Measurements from ENCODE around the gene TMEM41A.

TMEM41A gene

DNA sequence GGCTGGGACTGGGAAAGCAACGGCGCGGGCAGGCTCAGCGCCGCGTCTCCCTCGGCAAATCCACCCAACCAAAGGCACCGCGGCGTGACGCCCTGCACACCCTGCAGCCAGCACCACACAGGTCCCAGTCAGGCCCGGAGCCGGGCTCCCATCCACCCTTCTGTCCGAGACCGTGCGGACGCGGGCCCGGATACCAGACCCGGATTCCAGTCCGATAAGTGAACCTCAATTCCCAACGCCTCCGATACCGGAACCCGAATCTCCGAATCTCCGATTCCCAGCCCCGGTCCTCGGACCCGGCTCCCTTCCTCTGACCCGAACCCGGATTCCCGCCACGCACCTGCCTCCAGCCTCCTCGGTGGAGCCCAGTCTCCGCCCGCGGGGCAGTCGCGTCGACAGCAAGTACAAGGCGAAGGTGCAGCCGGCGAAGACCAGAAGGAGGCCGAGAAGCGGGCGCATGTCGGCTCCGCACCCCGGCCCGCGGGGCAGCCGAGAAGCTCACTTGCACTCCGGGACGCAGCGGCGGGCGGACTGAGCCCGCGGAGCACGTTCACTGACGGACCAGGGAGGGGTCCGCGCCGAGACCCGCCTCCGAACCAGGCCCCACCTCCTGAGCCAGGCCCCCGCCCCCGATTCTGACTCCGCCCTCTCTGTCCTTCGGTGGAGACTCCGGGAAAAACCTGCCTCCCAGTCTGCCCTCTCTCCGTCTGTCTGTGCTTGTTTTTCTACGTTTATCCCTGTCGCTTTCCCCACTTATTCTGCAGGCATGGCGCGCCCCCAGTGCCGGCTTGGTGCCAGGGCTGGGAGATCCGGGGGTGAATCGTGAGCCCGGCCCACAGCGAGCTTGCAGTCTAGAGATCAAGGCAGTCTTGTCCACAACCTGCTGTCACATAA lies at the start of gene TMEM41A:
Gene TMEM41A (minus strand): TSS at position 533 of the 894 bp plus-strand sequence. CDS start 74 bp downstream, at position 459.
- peak; percentile 60 to 95 (median 89) for DNase-seq

DNA sequence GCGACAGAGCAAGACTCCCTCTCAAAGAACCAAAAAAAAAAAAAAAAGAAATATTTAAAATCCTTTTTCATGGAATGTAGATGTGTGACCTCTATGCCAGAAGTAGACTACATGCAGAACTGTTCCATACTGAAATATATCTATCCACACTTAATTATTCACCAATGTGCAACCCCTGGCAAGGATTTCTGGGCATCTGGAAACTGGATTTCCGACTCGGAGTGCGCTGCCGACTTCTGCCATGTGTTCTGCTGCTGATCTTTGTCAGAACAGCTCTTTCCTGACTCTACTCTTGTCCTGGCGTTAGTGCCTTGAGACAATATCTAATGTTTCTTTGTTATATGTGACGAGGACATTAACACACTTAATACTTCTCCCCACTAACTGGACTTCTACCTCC lies 41.9 kb upstream of the TMEM41A start:
- DNase-seq, result no peak

DNA sequence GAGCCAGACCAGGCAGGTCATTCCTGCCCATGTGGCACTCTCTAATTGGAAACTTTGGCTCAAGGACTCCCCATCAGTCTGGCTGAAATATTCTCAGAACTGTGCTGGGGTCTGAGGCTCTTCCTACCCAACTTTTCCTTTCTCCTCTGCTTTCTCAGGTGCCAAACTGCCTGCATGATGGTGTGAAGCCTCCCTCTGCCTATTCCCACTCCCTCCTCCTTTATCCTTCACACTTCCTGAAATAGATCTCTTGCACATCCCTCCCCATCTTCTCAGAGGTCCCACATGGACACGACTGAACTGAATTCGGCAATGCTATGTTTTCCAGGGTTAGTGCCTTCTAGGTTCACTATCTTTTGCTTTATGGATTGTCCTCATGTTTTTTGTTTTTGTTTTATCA lies 41.1 kb upstream of the TMEM41A start:
- no peak for DNase-seq

DNA sequence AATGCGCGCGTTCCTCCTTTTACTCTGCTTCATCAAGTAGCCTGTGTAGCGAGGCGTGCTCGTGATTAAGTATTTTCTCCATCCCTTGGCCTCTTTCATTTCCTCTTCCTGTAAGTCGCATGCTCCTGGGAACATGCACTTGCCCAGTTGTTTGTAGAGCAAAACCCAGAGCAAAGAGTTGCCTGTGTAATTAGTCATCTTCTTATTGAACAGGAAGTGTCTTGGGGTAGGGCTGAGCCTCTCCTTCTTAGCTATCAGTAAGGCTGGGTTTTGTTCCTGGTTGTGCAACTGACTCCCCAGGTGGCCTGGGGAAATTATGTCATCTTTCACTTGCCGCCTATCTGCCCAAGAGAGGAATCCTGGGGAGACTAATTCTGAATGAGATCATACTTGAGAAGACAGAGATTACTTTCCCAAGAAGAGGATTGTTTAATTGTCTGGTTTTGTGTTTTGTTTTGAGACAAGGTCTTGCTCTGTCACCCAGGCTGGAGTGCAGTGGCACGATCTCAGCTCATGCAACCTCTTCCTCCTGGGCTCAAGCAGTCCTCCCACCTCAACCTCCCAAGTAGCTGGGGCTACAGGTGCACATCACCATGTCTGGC lies 38.6 kb upstream of the TMEM41A start:
- DNase-seq, result peak in 3 of 51 donors; percentile 2 to 10 (median 7)

DNA sequence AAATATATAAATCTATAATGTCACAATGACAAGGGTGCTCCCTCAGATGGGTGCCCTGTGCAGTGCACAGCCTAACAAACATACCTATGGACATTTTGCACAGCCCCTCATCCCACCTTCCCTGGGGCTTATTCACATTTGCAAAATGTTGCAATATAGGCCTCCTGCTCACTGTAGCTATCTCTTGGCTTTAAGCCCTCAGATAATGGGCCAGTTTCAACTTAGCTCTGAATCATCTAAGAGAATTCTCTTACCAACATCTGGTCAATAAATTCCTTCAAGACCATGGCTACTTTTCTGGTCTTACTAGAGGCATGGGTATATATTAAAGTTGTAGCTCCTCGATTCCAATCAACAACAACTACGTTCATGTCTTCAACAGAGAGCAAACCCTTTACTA lies 35.7 kb upstream of the TMEM41A start:
- no peak for DNase-seq

DNA sequence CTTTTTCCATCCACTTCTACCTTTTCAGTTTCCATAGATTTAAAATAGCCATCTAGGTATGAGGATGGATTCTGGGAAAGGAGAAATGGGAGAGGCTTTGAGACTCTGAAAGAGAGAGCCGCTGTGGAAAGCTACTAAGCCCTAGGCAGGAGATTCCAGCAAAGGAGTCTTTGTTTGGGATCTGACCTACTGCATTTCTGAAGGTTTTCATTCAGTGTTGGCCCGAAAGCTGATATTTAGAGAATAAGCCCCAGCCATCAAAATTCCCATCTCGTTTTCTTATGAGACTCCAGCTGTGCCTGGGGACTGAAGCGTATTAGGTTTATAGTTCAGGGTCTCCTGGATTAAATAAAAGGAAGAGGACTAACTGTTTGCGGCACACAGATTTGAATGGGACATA lies 34.1 kb upstream of the TMEM41A start:
- DNase-seq, result peak in 3 of 51 donors; percentile 3 to 52 (median 7)

GRCh38 chr3:185530856-185531255 lies 32.0 kb upstream of the TMEM41A start:
- DNase-seq, result no peak

DNA sequence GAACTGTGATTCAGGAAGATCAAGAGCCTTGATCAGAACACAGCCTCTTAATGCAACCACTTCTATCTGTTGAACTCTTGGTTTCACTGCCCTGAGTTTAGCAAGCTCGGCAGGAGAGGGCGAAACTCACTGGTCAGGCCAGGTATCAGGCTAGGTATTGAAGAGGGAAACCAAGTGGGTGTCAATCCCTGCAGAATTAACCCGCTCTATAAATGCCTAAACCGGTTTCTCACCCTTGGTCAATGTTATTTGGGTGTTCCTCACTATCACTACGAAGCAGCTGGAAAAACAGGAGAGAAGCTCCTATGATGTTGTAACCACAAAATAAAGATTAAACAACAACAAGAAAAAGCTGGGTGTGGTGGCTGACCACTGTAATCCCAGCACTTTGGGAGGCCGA lies 29.7 kb upstream of the TMEM41A start:
- no peak for DNase-seq

DNA sequence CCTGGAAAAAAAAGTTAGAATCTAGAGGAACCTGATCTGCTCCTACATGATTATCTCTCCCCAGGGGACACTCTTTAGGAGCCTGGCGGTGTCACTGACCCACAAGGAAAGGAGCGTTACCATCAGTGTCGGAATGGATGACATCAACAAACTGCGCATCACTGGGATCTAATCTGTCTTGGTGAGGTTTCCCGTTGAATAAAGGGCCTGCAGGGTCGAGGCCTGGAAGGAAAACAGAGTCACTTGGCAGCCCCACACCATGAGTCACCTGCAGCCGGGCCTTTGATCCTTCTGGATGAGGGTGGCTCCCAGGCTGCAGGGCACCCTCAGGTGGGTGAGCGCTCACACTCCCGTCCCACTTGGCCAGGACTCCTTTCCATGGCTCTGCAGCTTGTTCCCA lies 28.5 kb upstream of the TMEM41A start:
- no peak for DNase-seq

DNA sequence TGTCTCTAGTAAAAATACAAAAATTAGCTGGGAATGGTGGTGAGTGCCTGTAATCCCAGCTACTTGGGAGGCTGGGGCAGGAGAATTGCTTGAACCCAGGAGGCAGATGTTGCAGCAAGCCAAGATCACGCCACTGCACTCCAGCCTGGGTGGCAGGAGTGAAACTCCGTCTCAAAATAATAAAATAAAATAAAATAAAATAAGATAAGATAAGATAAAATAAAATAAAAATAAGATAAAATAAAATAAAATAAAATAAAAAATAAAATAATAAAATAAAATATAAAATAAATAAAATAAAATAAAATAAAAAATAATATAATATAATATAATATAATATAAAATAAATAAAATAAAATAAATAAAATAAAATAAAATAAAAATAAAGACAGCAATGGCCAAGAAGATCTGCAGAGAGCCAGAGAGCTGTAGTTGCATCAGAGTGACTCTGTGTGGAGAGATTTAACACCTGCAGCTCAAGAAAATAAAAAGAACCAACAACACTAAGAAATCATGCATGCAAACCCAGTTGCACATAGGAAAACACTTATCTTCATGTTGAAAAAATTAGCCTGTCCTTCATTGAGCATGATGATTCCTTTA lies 27.6 kb upstream of the TMEM41A start:
- DNase-seq, result no peak

- peak in 3 of 51 donors; percentile 2 to 9 (median 4) for DNase-seq
These were observed 22.7 kb upstream of the TMEM41A start for GRCh38 chr3:185521349-185522138.

DNA sequence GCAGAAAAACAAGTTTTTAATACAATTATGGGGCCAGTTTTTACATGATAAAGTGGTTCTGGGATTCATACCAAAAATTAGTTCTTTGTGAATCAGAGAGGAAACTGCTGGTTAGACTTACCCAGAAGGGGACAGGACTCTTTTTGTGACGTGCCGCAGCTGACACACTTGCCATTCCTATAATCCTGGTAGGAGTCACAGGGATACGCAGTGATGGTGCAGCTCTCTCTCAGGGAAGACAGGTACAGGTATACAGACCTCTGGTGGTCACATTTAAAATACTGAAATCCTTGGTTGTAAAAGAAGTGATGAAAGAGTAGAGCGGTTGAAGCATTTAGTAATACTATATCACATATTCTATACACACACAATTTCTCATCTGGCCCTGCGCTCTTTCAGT lies 20.2 kb upstream of the TMEM41A start:
- DNase-seq, result no peak

DNA sequence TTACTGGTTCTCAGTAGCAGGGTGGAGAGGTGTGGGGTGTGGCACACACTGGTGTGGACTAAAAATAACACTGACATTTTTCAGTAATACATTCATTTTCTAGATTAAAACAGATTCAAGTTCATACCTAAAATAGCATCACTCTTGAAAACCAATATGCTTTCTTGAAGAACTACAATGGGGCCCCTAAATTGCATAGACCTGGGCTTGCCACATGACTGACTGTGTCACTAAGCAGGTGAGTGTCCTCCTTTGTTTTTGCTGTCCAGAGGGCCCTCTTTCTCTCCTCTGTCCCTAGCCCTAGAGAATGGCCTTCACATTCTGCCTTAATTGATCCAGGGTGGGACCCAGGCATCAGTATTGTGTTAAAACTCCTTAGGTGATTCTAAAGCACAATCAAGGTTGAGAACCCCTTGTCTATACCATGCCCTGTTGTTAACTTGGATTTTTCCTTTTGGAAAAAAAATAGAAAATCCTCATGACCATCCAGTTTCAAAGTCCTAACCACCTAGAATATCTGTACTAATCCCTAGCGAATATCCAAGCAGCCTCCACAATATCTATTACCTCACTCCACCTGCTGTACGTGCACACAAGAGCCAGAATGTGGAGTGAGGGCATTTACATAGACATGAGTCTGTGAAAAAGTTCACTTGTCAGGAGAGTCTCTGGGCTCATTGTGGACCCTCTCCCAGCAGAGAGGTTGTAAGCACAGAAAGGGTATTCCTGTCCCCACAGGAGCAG lies 18.7 kb upstream of the TMEM41A start:
- DNase-seq, result no peak

GRCh38 chr3:185511711-185512110 lies 12.9 kb upstream of the TMEM41A start:
- no peak for DNase-seq

- DNase-seq, result peak in 2 of 51 donors; percentile 1 to 14
These were observed 9.6 kb upstream of the TMEM41A start for GRCh38 chr3:185508335-185508991.

DNA sequence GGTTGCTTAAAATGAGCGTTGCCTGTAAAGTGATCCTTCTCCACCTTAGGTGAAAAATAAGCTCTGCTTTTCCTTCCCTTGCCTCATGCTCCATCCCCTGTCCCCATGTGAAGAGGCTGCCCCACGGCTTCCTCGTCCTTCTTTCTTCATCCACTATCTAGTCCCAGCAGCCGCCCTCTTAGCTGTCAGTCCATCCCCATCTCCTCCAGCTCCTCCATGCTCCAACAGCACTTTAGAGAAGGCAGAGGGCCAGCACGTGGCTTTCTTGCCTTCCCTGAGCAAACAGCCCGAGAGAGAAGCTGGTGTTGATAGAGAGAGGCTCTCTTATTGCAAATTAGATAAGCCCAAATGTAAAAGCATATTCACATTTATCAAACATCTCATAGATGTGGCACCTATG lies 9.0 kb upstream of the TMEM41A start:
- DNase-seq, result no peak

- no peak for DNase-seq
These were observed 5.8 kb upstream of the TMEM41A start for GRCh38 chr3:185504636-185505035.

DNA sequence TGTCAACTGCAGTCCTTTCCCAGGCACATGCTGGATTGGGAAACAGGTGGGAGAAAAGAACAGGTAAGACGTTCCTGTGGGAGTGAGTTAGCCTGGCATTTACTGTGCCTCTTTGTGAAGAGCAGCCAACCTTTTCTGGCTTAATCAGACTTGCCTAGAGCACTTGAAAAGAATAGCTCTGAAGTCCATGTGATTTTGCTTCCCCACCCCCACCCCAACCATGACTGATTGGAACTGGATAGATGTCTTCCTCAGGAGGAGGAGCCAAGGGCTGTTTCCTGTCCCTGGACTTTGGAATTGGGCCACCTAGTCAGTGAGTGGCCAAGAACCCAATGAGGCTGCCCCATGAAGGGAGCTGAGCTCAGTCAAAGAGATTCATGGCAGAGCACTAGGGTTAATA lies 4.7 kb upstream of the TMEM41A start:
- DNase-seq, result no peak

DNA sequence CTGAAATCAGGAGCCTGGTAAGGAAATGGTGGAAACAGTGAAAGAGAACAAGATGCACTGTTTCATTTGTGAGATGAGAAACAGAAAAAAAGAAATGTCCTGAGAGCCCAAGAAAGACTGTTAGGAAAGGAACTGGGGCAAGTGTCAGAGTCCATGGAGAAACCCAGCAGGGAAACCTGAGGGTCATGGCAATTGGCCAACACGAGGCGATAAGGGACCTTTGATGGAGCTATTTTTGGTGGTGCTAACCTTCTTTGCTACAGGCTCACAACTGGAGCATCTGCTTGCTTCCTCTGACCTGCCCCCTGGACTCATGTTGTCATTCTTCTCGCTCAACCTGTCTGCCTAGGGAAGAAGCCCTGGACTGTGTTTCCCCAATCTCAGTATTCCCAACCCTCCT lies 4.2 kb upstream of the TMEM41A start:
- DNase-seq, result no peak

GRCh38 chr3:185490241-185490640 lies 8.6 kb downstream of the TMEM41A start:
- DNase-seq, result no peak

All from hypothalamus (tissue), 51 donors.